GM12878 (cell line): Measurements from ENCODE around the gene GBP2. TPM values are rescaled to one million over a fixed set of nuclear protein-coding genes. Genes with fewer than 3 reads are reported as not detected.

ENCODE experiments used
- CREM ChIP-seq: IDR thresholded peaks from 2 replicates; pipeline ENCODE4 v1.6.1; 2014; ENCODE audit warnings: antibody characterized with exemption, low read depth
- TAF1 ChIP-seq: IDR thresholded peaks from 2 replicates; pipeline ENCODE4 v1.6.1; 2011; ENCODE audit warnings: mild to moderate bottlenecking, low read depth, low read length, borderline replicate concordance
- TCF7 ChIP-seq: IDR thresholded peaks from 2 replicates; pipeline ENCODE4 v1.6.1; 2014; ENCODE audit warnings: antibody characterized with exemption, borderline replicate concordance
- ZBED1 ChIP-seq: IDR thresholded peaks from 2 replicates; pipeline ENCODE4 v1.6.1; 2016; ENCODE audit warnings: borderline replicate concordance
- polyA plus RNA-seq, 11 experiments: library from polyadenylated mRNA; depleted of rRNA in 4 of 11; unstranded in 6 of 11; stranded (reverse) in 5 of 11; fragments of >200 nt; fragmentation: Nextera tagmentation in 4 of 11; fragmentation: Illumina TruSeq in 1 of 11; extraction: Ambion mirVana in 4 of 11; extraction: Trizol in 1 of 11; gene quantifications; 1 replicate in 1 of 11; 2 replicates in 10 of 11; pipeline versions ENCODE4 v1.2.1 to v1.2.3, GENCODE V29; 2011 to 2016; ENCODE audit warnings: inconsistent platforms in 2 of 11, missing spikeins in 2 of 11, low read depth in 1 of 11
- total RNA-seq, 4 experiments: library from RNA; depleted of rRNA in 3 of 4; stranded (reverse); fragments of >200 nt in 3 of 4; fragmentation: Illumina TruSeq in 1 of 4; extraction: Trizol in 1 of 4; gene quantifications; 2 replicates each; pipeline versions ENCODE4 v1.2.1 to v1.2.3, GENCODE V29; 2013 to 2021
- TF ChIP-seq, protein P1 (sequence below): fragments of 450-650 bp; IDR thresholded peaks from 2 replicates; pipeline ENCODE4 v1.6.1; 2017; ENCODE audit warnings: mild to moderate bottlenecking, low read depth, inconsistent platforms; ENCODE audit not compliant: poor library complexity, severe bottlenecking
- TF ChIP-seq, protein P2 (sequence below): IDR thresholded peaks from 2 replicates; pipeline ENCODE4 v1.6.1; 2012; ENCODE audit warnings: improper control_type of control experiment, low read depth, low read length; ENCODE audit not compliant: insufficient replicate concordance

GBP2 gene
- total and polyA plus RNA-seq, 10 of the 15 experiments (the other 5 are each of a cell fraction or from before 2014, with no cell fraction given) = 1.6 to 5.9 (median 3.2) TPM

DNA sequence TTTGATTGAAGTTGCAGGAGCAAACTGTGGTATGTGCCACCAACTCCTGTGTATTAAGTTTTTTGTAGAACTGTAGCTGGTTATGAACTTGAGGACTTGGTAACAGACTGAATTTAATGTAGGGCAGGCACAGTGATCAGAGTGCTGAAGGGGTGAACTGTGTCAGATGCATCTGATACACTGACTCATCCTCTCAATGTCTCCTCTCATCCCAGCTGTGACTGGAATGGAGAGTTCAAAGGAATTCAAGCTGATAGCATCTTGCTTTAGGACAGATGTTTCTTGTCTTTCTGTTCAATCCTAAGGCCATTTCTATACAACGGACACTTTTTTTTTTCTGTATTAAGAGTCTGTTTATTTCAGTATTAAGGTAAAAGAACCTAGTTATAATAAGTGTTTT lies 36.0 kb downstream of the GBP2 start (continued):
- TF ChIP-seq, protein P1, sequence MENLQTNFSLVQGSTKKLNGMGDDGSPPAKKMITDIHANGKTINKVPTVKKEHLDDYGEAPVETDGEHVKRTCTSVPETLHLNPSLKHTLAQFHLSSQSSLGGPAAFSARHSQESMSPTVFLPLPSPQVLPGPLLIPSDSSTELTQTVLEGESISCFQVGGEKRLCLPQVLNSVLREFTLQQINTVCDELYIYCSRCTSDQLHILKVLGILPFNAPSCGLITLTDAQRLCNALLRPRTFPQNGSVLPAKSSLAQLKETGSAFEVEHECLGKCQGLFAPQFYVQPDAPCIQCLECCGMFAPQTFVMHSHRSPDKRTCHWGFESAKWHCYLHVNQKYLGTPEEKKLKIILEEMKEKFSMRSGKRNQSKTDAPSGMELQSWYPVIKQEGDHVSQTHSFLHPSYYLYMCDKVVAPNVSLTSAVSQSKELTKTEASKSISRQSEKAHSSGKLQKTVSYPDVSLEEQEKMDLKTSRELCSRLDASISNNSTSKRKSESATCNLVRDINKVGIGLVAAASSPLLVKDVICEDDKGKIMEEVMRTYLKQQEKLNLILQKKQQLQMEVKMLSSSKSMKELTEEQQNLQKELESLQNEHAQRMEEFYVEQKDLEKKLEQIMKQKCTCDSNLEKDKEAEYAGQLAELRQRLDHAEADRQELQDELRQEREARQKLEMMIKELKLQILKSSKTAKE = no peak
- no peak for TF ChIP-seq ZBED1
- no peak for TF ChIP-seq TAF1
- TF ChIP-seq CREM = no peak
- TF ChIP-seq TCF7 = no peak
- TF ChIP-seq, protein P2, sequence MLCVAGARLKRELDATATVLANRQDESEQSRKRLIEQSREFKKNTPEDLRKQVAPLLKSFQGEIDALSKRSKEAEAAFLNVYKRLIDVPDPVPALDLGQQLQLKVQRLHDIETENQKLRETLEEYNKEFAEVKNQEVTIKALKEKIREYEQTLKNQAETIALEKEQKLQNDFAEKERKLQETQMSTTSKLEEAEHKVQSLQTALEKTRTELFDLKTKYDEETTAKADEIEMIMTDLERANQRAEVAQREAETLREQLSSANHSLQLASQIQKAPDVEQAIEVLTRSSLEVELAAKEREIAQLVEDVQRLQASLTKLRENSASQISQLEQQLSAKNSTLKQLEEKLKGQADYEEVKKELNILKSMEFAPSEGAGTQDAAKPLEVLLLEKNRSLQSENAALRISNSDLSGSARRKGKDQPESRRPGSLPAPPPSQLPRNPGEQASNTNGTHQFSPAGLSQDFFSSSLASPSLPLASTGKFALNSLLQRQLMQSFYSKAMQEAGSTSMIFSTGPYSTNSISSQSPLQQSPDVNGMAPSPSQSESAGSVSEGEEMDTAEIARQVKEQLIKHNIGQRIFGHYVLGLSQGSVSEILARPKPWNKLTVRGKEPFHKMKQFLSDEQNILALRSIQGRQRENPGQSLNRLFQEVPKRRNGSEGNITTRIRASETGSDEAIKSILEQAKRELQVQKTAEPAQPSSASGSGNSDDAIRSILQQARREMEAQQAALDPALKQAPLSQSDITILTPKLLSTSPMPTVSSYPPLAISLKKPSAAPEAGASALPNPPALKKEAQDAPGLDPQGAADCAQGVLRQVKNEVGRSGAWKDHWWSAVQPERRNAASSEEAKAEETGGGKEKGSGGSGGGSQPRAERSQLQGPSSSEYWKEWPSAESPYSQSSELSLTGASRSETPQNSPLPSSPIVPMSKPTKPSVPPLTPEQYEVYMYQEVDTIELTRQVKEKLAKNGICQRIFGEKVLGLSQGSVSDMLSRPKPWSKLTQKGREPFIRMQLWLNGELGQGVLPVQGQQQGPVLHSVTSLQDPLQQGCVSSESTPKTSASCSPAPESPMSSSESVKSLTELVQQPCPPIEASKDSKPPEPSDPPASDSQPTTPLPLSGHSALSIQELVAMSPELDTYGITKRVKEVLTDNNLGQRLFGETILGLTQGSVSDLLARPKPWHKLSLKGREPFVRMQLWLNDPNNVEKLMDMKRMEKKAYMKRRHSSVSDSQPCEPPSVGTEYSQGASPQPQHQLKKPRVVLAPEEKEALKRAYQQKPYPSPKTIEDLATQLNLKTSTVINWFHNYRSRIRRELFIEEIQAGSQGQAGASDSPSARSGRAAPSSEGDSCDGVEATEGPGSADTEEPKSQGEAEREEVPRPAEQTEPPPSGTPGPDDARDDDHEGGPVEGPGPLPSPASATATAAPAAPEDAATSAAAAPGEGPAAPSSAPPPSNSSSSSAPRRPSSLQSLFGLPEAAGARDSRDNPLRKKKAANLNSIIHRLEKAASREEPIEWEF = no peak
